ENCODE data around the gene SMAD3.
A peak's percentile ranks its signal among the peaks of the same experiment; 100 is the strongest.

The SMAD3 gene

DNA sequence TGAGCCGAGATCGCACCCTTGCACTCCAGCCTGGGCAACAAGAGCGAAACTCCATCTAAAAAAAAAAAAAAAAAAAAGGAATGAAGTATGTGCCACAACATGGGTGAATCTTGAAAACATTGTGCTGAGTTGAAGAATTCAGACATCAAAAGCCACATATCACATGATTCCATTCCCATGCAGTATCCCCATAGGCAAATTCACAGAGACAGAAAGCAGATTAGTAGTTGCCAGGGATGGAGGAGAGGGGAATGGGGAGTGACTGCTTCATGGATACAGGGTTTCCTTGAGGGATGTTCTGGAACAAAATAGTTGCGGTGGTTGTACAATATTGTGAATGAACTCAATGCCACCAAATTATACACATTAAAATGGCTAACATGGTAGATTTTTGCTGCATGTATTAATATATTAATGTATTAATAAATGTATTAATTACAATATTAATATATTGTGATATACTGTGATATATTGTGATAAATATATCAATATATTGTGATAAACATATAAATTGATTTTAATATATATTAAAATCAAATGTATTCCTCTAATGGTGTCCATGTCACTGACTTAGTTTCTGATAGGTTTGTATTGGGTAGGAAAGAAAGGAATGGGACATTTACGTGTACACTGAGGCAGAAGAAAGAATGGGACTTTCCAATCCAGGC is 34.9 kb downstream of the SMAD3 start:
- H3K36me3 Mint-ChIP-seq (ENCODE audit: low read depth): peaks cover 38% of the 10 kb centered on the region
- DNase-seq: no peak
- no peaks in the 10 kb centered on the region for H3K9me3 Mint-ChIP-seq
- H3K27me3 Mint-ChIP-seq: no peaks in the 10 kb centered on the region
- H3K4me1 Mint-ChIP-seq (ENCODE audit: low read depth): peaks cover 46% of the 10 kb centered on the region
- H3K27ac Mint-ChIP-seq: peak overlapping the region; percentile 67
- peak overlapping the region; percentile 78 for H3K4me3 Mint-ChIP-seq

DNA sequence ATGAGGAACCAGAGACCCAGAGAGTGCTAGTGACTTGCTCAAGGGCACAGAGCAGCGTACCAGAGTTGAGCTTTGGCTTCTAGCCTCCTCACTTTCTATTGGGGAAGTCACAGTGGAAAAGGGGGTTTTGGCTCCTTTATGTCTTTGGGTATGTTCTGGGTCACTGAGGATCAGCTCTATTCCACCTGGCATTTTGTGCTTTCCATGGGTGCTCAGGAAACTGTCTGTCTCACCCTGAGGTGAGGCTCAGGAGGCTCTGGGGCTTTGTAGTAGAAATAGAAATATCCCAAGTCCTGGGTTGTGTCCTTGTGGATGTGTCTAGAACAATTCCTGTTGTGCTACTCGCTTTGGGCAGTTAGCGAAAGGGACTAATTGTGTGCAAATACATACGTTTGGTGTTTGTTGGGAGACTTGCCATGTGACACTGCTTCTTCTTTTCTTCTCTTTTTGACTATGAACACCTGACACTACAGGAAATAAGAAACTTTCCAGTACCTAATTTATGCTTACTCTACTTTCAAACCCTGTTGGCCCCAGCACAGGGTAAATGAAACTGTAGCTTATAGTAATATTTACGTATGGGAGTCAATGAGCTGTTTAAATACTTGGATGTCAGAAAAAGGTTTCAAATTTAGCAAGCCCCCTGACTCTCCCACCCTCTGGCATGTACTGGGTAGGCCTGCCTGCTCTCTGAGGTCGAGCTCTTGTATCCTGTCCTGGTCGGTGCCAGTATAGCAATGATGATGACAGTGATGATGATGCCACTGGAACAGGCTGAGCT is 35.6 kb downstream of the SMAD3 start:
- H3K4me3 Mint-ChIP-seq: no peak overlapping the region
- DNase-seq: peak; percentile 70
- no peaks in the 10 kb centered on the region for H3K27me3 Mint-ChIP-seq
- no peak overlapping the region for H3K27ac Mint-ChIP-seq
- peaks cover 35% of the 10 kb centered on the region for H3K36me3 Mint-ChIP-seq (ENCODE audit: low read depth)
- H3K9me3 Mint-ChIP-seq: no peaks in the 10 kb centered on the region
- peaks cover 39% of the 10 kb centered on the region for H3K4me1 Mint-ChIP-seq (ENCODE audit: low read depth)

DNA sequence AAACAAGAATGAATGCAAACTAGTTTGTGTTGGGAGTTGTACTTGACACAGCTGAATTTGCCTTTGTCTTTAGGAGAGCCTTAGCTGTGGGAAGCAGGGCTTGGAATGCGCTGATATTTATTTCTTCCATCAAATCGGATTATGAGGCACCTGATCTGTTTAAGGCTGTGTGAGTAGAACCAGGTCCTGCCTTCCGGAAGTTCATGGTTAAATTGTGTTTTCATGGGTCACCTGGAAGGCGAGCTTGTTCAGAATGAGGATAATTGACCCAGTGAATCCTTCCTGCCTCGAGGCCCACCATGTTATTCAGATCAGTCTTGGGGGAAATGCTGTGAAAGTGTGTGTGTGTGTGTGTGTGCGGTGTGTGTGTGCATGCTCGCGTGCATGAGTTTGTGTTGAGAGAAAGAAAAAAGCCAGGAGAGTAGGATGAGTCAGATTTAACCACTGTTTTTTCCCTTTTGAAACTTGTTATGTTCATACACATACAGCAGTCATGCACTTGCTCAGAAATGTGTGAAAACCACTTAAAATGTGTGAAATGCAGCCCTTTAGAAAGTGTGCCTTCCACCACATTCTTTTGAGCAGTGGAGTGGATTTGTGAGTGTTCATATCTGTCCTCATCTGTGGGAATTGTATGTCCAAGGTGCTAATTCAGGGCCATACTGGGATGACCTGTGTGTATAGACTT is 36.7 kb downstream of the SMAD3 start:
- Mint-ChIP-seq H3K4me3 (no peak overlapping the region), H3K4me1 (ENCODE audit: low read depth) (peaks cover 29% of the 10 kb centered on the region), H3K27me3 (no peaks in the 10 kb centered on the region), H3K9me3 (no peaks in the 10 kb centered on the region), H3K27ac (no peak overlapping the region), H3K36me3 (ENCODE audit: low read depth) (peaks cover 30% of the 10 kb centered on the region)
- DNase-seq: peak; percentile 66

DNA sequence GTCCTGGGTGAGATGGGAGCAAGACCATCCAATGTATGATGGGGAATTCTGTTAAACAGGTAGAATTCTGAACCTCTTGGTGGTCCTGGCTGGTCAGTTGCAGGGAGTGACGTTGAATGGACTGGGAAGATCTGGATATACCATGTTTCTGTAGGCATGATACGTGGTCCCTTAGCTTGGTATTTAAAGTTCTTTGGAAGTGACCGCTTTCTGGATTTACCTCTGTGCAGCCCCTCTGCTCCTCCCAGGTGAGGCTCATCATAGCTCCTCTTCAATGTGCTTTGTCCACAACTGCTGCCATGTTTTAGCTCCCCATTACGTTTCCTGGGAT is 37.2 kb downstream of the SMAD3 start:
- Mint-ChIP-seq H3K27me3 (no peaks in the 10 kb centered on the region), H3K27ac (no peak overlapping the region), H3K4me3 (no peak overlapping the region), H3K4me1 (ENCODE audit: low read depth) (peaks cover 24% of the 10 kb centered on the region), H3K36me3 (ENCODE audit: low read depth) (peaks cover 25% of the 10 kb centered on the region), H3K9me3 (no peaks in the 10 kb centered on the region)
- DNase-seq: no peak

DNA sequence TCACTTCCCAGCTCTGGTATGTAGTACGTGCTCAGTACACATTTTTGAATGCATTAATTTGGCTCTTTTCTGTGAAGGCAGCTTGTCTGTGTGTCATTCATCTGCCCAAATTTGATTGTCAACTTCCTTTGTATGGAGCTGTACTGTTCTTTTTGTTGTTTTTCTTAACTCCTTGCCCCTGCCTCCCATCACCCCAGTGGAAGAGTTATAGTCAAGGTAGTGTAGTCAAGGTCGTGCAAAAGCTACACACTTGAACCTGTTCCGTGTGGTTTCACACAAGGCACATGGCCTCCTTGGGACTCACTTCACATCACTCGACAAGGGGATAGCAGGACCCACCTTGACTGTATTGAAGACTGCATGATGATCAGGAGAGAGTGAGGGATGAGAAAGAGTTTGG is 37.6 kb downstream of the SMAD3 start:
- DNase-seq: no peak
- Mint-ChIP-seq H3K36me3 (ENCODE audit: low read depth) (peaks cover 24% of the 10 kb centered on the region), H3K9me3 (no peaks in the 10 kb centered on the region), H3K4me3 (no peak overlapping the region), H3K4me1 (ENCODE audit: low read depth) (peaks cover 22% of the 10 kb centered on the region), H3K27me3 (no peaks in the 10 kb centered on the region), H3K27ac (no peak overlapping the region)

DNA sequence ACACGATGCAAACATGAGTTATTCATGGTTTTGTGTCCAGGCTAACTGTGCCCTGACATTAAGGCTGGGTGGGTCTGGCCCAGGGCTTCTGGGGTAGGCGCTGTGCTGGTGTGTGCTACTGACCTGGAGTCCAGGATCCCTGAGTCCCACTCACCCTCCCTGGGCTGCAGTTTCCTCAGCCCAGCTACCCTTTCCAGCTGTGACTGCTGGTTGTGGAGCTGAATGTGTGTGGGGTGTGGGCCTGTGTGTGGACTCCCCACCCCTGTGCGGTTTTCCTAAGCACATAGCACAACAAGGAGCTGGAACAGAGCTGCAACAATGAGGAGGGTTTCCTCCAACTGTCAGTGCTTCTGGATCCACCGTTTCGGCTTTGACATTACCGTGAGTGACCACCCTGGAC is 38.0 kb downstream of the SMAD3 start:
- Mint-ChIP-seq H3K4me1 (ENCODE audit: low read depth) (peaks cover 22% of the 10 kb centered on the region), H3K27ac (no peak overlapping the region), H3K4me3 (peak overlapping the region; percentile 60), H3K9me3 (no peaks in the 10 kb centered on the region), H3K27me3 (no peaks in the 10 kb centered on the region), H3K36me3 (ENCODE audit: low read depth) (peaks cover 27% of the 10 kb centered on the region)
- no peak for DNase-seq

DNA sequence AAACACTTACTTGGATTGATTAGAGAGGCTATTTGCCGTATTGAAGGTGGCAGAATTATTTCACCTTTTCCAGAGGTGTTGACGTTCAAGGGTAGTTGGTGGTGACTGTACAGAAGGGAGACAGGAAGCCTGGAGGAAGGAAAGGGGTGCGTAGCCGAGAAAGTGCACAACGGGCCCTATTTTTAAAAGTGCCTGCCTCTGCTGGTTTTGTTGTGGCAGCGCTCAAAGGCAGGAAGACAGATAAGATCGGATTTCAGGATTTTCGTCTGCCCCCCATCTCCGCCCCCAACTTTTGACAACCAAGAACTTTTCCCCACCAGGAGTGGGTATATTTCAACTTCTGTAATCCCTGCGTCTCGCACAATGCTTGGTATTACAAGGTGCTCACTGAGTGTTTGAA is 38.5 kb downstream of the SMAD3 start:
- no peaks in the 10 kb centered on the region for H3K9me3 Mint-ChIP-seq
- no peak for DNase-seq
- H3K36me3 Mint-ChIP-seq (ENCODE audit: low read depth): peaks cover 24% of the 10 kb centered on the region
- H3K27ac Mint-ChIP-seq: no peak overlapping the region
- H3K4me1 Mint-ChIP-seq (ENCODE audit: low read depth): peaks cover 22% of the 10 kb centered on the region
- H3K27me3 Mint-ChIP-seq: no peaks in the 10 kb centered on the region
- peak overlapping the region; percentile 60 for H3K4me3 Mint-ChIP-seq

DNA sequence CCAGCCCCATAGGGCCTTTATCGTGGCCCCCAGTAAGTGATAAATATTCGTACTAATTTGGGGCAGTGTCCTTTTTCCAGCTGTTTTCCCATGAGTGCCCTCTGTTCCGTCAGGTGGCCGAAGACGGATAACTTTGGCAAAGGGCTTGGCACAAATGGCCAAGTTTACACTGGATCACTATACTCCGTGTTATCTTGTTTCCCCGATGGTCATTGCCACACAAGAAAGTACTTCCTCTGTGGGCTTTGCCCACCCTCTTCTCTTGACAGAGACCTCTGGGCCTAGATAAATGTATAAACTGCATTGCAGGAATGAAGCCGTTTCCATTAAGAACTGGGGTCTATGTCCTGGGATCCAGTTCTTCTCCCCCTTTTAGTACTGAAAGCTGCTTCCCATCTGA is 39.1 kb downstream of the SMAD3 start:
- H3K9me3 Mint-ChIP-seq: no peaks in the 10 kb centered on the region
- H3K4me3 Mint-ChIP-seq: peak overlapping the region; percentile 60
- H3K27ac Mint-ChIP-seq: no peak overlapping the region
- H3K36me3 Mint-ChIP-seq (ENCODE audit: low read depth): peaks cover 20% of the 10 kb centered on the region
- H3K27me3 Mint-ChIP-seq: no peaks in the 10 kb centered on the region
- peaks cover 22% of the 10 kb centered on the region for H3K4me1 Mint-ChIP-seq (ENCODE audit: low read depth)
- no peak for DNase-seq

DNA sequence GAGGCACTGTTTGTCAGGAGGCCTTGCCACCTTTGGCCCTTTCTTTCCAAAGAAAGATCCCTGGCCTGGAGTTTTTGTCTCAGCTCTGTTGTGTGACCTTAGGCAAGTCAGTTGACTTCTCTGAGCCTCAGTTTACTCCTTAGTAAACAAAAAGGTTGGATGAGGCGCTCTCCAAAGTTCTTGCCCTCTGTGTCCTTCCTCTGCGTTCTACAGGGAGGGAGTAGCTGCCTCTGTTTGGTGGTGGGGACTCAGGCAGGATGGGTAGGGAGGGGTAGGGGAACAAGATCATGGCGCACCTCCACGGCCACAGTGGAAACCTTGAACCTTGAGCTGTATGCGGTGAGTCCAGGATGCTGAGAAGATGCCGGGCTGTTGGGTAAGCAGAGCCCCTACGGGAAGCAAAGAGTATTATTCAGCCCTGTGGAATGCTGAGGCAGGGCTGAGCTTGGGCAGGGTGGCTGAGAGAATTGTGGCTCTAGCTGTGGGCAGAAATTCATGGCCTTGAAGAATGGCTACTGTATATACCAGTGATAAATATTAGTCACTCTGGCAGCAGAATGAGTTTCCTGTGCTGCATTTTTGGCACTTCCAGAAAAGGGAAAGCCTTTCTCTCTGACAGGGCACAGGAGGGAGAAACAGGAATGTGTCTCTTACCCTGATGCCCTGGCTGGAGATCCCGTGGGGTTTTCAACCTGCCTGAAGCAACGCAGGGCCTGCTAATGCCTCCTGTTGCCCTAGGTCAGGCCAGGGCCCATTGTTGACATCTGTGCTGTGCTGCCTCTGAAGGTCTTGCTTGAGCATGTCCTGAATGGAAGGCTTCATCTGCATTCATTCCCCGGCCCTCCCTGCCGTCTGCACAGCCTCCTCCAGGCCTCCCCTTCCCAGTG is 39.9 kb downstream of the SMAD3 start:
- peaks cover 25% of the 10 kb centered on the region for H3K4me1 Mint-ChIP-seq (ENCODE audit: low read depth)
- DNase-seq: no peak
- H3K27ac Mint-ChIP-seq: peak overlapping the region; percentile 64
- H3K36me3 Mint-ChIP-seq (ENCODE audit: low read depth): peaks cover 28% of the 10 kb centered on the region
- no peak overlapping the region for H3K4me3 Mint-ChIP-seq
- H3K27me3 Mint-ChIP-seq: no peaks in the 10 kb centered on the region
- H3K9me3 Mint-ChIP-seq: no peaks in the 10 kb centered on the region

DNA sequence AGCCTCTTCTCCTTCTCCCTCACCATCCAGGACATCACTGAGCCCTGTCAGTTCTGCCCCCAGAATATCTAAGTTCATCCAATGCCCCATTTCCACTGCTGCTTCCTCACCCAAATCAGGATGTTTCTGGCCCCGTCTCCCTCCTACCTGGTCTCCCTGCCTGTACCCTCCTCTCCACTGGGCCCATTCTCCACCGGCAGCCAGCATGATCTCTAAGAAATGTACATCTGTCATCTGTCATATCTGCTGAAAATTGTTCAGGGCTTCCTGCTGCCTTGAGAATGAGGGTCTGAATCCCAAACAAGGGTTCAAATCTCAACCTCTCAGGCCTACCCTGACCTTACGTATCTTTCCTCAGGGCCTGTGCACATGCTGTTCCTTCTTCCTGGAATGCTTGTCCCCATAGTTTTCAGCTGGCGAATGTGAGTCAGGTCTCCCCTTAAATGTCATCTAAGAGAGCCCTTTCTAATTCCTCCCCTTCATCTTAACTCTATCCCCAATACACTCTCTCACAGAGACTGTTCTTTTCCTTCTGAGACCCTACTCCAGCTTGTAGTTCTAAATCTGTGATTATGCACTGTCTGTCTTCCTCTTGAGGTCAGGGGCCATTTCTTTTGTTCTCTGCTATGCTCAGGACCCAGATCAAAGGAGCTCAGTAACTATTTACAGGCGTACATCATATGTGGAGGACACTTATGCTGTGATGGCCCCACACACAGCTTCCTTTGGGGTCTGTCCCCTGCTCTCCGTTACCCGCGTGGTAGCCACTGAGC is 40.8 kb downstream of the SMAD3 start:
- Mint-ChIP-seq H3K27me3 (no peaks in the 10 kb centered on the region), H3K4me3 (no peak overlapping the region), H3K36me3 (ENCODE audit: low read depth) (peaks cover 36% of the 10 kb centered on the region), H3K9me3 (peaks cover 2% of the 10 kb centered on the region), H3K27ac (peak overlapping the region; percentile 64), H3K4me1 (ENCODE audit: low read depth) (peaks cover 34% of the 10 kb centered on the region)
- DNase-seq: no peak

DNA sequence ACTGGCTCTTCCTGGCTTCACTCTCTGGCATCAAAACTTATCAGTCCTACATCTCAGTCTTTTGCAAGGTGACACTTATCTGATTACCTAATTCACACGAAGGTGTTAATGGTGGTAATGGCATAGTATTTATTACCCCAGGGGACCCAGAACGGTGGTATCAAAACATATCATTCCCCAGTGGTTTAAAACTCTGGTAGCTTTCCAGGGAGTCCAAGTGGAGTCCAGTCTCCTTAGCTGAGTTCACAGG is 41.3 kb downstream of the SMAD3 start:
- Mint-ChIP-seq H3K27me3 (no peaks in the 10 kb centered on the region), H3K9me3 (peaks cover 6% of the 10 kb centered on the region), H3K4me1 (ENCODE audit: low read depth) (peaks cover 39% of the 10 kb centered on the region), H3K4me3 (no peak overlapping the region), H3K36me3 (ENCODE audit: low read depth) (peaks cover 40% of the 10 kb centered on the region), H3K27ac (peak overlapping the region; percentile 64)
- DNase-seq: no peak

DNA sequence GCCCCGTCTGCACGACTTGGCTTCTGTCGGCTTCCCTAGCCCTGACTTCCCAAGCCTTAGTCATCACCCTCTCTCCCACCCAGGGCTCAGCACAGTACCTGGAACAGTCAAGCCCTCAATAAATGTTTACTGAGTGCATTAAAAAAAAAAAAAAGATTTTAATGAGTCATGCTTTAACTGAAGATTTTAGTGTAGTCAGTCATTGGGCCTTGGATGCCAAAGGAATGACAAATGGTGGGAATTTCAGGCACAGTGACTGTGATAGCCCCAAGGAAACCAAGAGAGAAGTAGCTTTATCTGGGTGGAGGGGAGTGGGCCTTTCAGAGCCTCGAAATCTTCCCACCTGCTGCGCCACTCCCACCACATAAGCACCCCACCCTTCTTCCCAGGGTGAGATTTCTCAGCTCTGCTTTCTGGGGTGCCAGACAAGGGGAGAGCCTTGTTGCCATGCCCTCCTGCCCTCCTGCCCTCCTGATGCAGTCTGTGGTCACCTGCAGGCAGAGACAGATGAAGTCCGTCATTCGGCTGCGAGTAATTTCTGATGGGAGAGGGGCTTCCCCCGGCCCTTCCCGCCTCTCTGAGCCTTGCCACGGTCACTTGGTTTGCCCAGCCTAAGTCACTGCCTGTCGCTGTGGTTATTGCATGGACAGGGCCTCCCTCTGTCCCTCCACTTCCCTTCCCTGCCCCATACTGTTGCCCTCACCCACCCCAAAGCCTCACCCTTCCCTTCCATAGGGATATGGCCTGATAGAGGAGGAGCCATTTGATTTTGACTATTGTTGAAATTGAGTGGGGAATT is 41.8 kb downstream of the SMAD3 start:
- peaks cover 42% of the 10 kb centered on the region for H3K36me3 Mint-ChIP-seq (ENCODE audit: low read depth)
- peak overlapping the region; percentile 64 for H3K27ac Mint-ChIP-seq
- no peak overlapping the region for H3K4me3 Mint-ChIP-seq
- peaks cover 6% of the 10 kb centered on the region for H3K9me3 Mint-ChIP-seq
- DNase-seq: no peak
- peaks cover 39% of the 10 kb centered on the region for H3K4me1 Mint-ChIP-seq (ENCODE audit: low read depth)
- no peaks in the 10 kb centered on the region for H3K27me3 Mint-ChIP-seq

DNA sequence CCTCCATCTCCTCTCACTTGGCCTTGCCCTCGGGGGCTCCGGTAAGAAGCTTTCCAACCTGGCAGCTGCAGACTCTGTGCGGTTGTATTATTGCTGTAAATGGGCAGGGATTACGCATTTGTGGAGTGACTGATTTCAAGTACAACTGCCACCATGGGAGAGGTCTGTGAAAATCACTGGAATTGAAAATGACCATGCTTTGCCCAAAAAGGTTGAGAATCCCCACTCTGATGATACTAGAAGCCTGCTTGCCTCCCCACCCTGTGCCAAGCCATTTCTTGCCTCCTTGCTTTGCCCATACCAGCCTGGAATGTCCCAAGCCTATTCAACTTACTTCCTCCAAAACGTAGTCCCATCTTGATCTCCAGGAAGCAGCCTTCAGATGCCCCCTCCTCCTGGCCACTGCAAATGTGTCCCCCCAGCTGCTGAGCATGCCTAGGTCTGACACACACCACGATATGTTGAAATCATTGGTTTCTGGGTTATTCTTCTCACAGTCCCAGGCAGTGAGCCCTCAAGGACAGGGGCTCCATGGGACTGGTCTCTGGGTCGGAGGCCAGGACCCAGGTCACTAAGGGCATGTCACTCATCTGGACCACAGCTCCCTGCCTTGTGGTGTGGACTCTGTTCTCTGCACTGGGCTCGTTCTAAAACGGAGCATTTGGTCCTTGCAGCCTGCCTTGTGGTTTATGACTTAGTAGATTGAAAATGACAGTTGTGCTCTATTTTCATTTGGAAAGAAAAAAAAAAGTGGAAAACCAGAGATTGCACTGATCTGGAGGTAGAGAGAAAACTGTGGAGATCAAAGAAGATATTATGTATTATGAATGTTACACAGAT is 42.9 kb downstream of the SMAD3 start:
- Mint-ChIP-seq H3K4me1 (ENCODE audit: low read depth) (peaks cover 44% of the 10 kb centered on the region), H3K27ac (peak overlapping the region; percentile 9), H3K36me3 (ENCODE audit: low read depth) (peaks cover 43% of the 10 kb centered on the region), H3K9me3 (peaks cover 6% of the 10 kb centered on the region), H3K4me3 (no peak overlapping the region), H3K27me3 (no peaks in the 10 kb centered on the region)
- no peak for DNase-seq

Data from activated T-cell treated with anti-CD3 and anti-CD28 coated beads, Interleukin-2, amount 50 U/mL, for 24 hours (primary cell).